BE2C (cell line): ENCODE measurements around the gene COL9A3.
A peak's percentile ranks its signal among the peaks of the same experiment; 100 is the strongest.
"Not testable (repeated sequence)": the region's sequence is repeated elsewhere in the genome, so short reads cannot be mapped to it uniquely, and the experiment has no call there.

Source experiments
- DNase-seq: peaks from one replicate; pipeline ENCODE4 v3.0.0-alpha.2; 2020
- H3K27me3 ChIP-seq: fragments of 250-450 bp; sonication (Bioruptor Pico); 2 replicates; pipeline ENCODE4 v1.5.1; 2020; ENCODE audit warnings: mild to moderate bottlenecking
- H3K36me3 ChIP-seq: fragments of 250-450 bp; sonication (Bioruptor Pico); 2 replicates; pipeline ENCODE4 v1.5.1; 2020; ENCODE audit warnings: mild to moderate bottlenecking
- H3K4me1 ChIP-seq: fragments of 250-450 bp; sonication (Bioruptor Pico); 2 replicates; pipeline ENCODE4 v1.5.1; 2020
- H3K4me3 ChIP-seq: 2 replicates; pipeline ENCODE4 v1.5.1; 2011; ENCODE audit warnings: low read depth, low read length
- H3K9me3 ChIP-seq: fragments of 250-450 bp; sonication (Bioruptor Pico); 2 replicates; pipeline ENCODE4 v1.5.1; 2020
- TF ChIP-seq, protein P1 (sequence below): IDR thresholded peaks from 2 replicates; pipeline ENCODE4 v1.5.1; 2012; ENCODE audit warnings: mild to moderate bottlenecking, low read depth, low read length

Gene COL9A3

DNA sequence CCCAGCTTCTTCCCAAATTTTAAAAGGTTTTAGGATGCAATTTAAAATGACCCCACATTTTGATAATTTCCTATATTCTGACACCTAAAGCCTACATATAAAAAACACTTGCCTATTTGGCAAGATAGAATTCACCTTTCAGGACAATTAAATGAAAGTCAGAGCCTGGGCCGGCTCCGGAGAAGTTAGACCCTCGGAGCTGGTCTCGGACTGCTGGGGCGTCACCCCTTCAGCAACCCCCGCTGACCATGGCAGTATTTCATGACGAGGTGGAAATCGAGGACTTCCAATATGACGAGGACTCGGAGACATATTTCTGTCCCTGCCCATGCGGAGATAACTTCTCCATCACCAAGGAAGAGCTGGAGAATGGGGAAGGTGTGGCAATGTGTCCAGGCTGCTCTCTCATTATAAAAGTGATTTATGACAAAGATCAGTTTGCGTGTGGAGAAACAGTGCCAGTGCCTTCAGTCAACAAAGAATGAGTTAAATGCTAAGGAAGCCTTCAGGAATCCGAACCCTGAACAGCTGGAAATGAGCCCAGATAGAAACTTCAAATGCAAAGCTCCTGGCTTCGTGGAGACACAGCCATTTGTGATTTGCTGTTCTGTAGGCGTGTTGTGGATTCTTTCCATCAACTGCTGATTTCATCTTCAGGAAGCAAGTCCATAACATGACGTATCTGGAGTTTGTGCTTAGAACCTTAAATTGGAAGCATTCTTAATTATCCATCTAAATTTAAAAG, 28.7 kb downstream of the COL9A3 start:
- H3K9me3 ChIP-seq = no peaks in the 10 kb centered on the region
- H3K4me1 ChIP-seq = no peaks in the 10 kb centered on the region; the same call in 1 of the 2 replicates
- DNase-seq = no peak
- no peak overlapping the region for H3K4me3 ChIP-seq
- H3K36me3 ChIP-seq = peaks cover 15% of the 10 kb centered on the region; the same call in 1 of the 2 replicates
- H3K27me3 ChIP-seq = no peaks in the 10 kb centered on the region
- TF ChIP-seq, protein P1, sequence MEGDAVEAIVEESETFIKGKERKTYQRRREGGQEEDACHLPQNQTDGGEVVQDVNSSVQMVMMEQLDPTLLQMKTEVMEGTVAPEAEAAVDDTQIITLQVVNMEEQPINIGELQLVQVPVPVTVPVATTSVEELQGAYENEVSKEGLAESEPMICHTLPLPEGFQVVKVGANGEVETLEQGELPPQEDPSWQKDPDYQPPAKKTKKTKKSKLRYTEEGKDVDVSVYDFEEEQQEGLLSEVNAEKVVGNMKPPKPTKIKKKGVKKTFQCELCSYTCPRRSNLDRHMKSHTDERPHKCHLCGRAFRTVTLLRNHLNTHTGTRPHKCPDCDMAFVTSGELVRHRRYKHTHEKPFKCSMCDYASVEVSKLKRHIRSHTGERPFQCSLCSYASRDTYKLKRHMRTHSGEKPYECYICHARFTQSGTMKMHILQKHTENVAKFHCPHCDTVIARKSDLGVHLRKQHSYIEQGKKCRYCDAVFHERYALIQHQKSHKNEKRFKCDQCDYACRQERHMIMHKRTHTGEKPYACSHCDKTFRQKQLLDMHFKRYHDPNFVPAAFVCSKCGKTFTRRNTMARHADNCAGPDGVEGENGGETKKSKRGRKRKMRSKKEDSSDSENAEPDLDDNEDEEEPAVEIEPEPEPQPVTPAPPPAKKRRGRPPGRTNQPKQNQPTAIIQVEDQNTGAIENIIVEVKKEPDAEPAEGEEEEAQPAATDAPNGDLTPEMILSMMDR = no peak

DNA sequence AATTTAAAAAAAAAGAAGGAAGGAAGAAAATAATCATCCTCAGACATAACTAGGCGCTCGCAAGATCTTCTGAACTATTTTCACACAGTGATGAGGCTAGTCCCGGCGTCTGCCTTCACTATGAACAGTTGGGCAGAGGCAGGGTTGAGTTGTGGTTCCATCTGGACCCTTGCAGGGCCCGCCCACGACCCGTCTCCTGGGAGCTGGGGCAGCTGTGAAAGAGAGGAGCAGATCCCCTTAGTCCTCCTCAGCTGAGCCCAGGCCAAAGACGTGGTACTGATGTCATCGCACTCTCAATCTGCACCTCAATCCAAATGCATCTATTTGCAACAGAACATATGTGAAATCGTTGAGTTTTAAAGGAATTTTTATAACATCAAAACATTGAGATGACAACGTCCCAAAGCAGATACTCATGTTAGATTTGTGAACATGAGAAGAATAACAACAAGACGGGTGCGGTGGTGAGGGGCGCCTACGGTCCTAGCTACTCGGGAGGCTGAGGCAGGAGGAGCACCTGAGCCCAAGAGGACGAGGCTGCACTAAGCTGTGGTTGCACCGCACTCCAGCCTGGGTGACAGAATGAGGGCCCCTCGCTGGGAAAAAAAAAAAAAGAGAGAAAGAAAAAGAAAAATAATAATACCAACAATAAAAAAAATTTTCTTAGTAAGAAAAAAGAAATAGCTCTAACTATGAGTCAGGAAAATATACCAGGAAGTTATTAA, 29.5 kb downstream of the COL9A3 start:
- peak; percentile 40 for DNase-seq

DNA sequence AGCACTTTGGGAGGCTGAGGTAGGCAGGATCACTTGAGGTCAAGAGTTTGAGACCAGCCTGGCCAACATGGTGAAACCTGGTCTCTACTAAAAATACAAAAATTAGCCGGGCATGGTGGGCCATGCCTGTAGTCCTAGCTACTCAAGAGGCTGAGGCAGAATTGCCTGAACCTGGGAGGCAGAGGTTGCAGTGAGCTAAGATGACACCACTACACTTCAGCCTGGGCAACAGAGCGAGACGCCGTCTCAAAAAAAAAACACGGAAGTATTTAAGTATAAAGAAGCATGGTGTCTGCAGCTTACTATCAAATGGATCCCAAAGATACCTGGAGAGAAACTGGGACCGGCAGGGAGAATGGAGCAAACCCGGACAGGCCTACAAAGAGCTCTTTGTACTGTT, 32.1 kb downstream of the COL9A3 start:
- not testable (repeated sequence) for DNase-seq, H3K4me1 ChIP-seq, H3K9me3 ChIP-seq, H3K27me3 ChIP-seq, H3K4me3 ChIP-seq
- peaks cover 34% of the 10 kb centered on the region for H3K36me3 ChIP-seq

More for the DNA sequence above, 29.5 kb downstream of the COL9A3 start:
- no peaks in the 10 kb centered on the region for H3K9me3 ChIP-seq
- no peak overlapping the region for H3K4me3 ChIP-seq
- H3K36me3 ChIP-seq = peaks cover 15% of the 10 kb centered on the region; the same call in 1 of the 2 replicates
- TF ChIP-seq, protein P1 = no peak
- H3K27me3 ChIP-seq = no peaks in the 10 kb centered on the region
- no peaks in the 10 kb centered on the region; the same call in 1 of the 2 replicates for H3K4me1 ChIP-seq

DNA sequence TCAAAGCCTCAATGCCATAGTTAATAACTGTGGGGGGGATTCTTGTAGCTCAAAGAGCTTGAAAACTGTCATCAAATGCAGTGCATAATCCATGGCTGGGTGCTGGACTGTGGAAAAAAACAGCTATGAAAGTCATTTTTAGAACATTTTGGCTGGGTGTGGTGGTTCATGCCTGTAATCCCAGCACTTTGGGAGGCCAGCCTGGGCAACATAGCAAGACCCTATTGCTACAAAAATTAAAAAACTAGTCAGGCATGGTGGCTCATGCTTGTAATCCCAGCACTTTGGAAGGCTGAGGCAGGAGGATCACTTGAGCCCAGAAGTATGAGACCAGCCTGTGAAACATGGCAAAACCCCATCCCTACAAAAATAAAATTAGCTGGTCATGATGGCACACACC, 32.6 kb downstream of the COL9A3 start:
- H3K27me3 ChIP-seq = no peaks in the 10 kb centered on the region
- H3K4me1 ChIP-seq = no peaks in the 10 kb centered on the region; the same call in 1 of the 2 replicates
- no peak for DNase-seq
- TF ChIP-seq, protein P1 = no peak
- no peaks in the 10 kb centered on the region for H3K9me3 ChIP-seq
- H3K4me3 ChIP-seq = no peak overlapping the region
- peaks cover 39% of the 10 kb centered on the region for H3K36me3 ChIP-seq

DNA sequence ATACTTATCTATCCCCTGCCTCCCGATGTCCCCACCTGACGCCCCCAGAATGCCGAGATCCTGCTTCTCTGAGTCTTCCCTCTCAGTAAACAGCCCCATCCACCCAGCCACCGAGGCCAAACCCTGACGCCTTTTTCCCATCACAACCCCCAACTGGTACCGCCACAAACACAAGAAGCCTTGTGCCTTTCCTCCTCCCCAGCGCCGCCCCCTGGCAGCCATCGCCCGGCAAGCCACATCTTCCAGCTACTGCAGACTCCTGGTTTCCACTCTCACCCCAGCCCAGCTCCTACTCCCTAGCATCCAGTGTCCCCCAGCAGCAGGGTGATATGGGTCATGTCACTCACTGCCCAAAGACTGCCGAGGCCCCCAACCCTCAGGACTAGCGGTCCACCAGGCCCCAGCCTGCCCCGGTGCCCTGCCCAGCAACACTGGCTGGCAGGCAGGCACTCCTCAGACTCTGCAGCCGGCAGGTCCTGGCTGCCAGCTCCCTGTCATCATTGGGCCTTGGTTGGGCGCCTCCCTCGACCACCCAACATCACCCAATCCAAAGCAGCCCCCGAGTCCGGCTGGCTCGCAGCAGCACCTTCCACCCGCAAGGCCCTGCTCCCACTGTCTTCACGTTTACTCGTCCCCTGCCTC, 33.6 kb downstream of the COL9A3 start:
- no peak for DNase-seq
- H3K9me3 ChIP-seq = no peaks in the 10 kb centered on the region
- peaks cover 43% of the 10 kb centered on the region for H3K36me3 ChIP-seq
- TF ChIP-seq, protein P1 = no peak
- no peaks in the 10 kb centered on the region; the same call in 1 of the 2 replicates for H3K4me1 ChIP-seq
- no peaks in the 10 kb centered on the region for H3K27me3 ChIP-seq
- H3K4me3 ChIP-seq = no peak overlapping the region

DNA sequence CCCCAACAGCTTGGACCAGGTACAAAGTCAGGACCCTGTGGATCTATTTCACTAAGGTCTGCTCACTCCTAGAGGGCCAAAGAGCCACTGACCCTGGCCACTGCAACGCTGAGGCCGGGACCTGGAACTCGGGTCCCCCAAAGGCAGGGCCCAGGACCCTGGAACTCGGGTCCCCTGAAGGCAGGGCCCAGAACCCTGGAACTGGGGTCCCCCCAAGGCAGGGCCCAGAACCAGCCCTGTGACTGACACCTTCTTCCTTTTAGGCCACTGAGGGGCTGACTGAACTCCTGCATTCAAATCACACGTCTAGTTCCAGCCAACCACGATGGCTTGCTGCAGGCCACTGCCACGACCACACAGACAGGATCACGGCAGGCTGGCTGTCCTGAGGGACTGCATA, 35.3 kb downstream of the COL9A3 start:
- no peak for DNase-seq
- no peaks in the 10 kb centered on the region for H3K27me3 ChIP-seq
- TF ChIP-seq, protein P1 = no peak
- H3K36me3 ChIP-seq = peaks cover 49% of the 10 kb centered on the region
- H3K9me3 ChIP-seq = no peaks in the 10 kb centered on the region
- H3K4me3 ChIP-seq = no peak overlapping the region
- H3K4me1 ChIP-seq = no peaks in the 10 kb centered on the region
